Measurements from ENCODE around the gene ARID1B. TPM values are rescaled to one million over a fixed set of nuclear protein-coding genes. Genes with fewer than 3 reads are reported as not detected.

The ARID1B gene
- total RNA-seq, 1 donor from 2014 or later: 75.4 TPM

DNA sequence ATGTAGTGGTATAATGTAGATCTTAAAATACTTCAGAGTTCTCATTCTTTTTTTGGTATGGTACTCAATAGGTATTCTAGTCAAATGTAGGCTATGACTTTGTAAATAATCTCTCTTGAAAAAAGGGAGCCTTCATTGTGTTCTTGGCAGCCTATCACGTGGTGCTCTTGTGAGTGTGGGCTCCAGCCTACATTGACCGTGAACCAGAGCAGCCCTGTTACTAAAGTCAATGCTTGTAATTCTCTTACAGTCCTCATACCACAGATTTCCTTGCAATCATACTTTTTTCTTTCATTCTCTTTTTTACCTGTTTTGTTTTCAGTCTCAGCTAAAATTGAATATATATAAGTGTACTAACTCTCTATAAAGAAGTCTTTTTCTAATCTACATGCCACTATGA lies 31.1 kb downstream of the ARID1B start:
- peaks cover 21% of the 10 kb centered on the region for H3K4me1 Mint-ChIP-seq (ENCODE audit: low read depth, unreplicated experiment)
- H3K27ac ChIP-seq (ENCODE audit: low read depth, low read length): no peak overlapping the region

DNA sequence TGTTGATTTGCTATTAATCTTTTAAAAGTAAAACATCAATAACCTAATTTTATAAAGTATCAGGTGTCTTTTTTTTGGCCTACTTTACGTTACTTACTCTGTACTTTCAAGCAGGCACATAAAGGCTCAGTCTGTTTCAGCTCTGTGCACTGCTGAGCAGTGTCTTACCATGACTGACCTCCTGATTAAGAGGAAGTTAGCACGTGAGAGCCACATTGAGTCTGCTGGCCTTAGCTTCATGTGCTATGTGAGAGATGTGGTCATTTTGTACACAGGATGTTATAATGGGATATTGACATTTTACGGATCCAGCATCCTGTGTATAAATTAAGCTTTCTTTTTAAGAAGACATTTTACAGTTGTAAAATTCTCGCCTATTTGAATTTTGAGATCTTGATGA lies 31.9 kb downstream of the ARID1B start:
- Mint-ChIP-seq H3K9me3 (ENCODE audit: unreplicated experiment) (no peaks in the 10 kb centered on the region), H3K36me3 (ENCODE audit: low read depth, unreplicated experiment) (peaks cover 3% of the 10 kb centered on the region), H3K27me3 (ENCODE audit: low read depth, unreplicated experiment) (no peaks in the 10 kb centered on the region), H3K4me1 (ENCODE audit: low read depth, unreplicated experiment) (peaks cover 21% of the 10 kb centered on the region), H3K4me3 (ENCODE audit: unreplicated experiment) (no peak overlapping the region), H3K27ac (ENCODE audit: unreplicated experiment) (no peak overlapping the region)
- H2AFZ ChIP-seq (ENCODE audit: low read depth, low read length): no peak overlapping the region
- H4K20me1 ChIP-seq (ENCODE audit: insufficient read depth, low read length): peaks cover 90% of the 10 kb centered on the region
- TF ChIP-seq, protein P1, sequence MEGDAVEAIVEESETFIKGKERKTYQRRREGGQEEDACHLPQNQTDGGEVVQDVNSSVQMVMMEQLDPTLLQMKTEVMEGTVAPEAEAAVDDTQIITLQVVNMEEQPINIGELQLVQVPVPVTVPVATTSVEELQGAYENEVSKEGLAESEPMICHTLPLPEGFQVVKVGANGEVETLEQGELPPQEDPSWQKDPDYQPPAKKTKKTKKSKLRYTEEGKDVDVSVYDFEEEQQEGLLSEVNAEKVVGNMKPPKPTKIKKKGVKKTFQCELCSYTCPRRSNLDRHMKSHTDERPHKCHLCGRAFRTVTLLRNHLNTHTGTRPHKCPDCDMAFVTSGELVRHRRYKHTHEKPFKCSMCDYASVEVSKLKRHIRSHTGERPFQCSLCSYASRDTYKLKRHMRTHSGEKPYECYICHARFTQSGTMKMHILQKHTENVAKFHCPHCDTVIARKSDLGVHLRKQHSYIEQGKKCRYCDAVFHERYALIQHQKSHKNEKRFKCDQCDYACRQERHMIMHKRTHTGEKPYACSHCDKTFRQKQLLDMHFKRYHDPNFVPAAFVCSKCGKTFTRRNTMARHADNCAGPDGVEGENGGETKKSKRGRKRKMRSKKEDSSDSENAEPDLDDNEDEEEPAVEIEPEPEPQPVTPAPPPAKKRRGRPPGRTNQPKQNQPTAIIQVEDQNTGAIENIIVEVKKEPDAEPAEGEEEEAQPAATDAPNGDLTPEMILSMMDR (IDR thresholded peaks at IDR 0.05; ENCODE audit: insufficient read depth, low read depth, low read length): no peak
- TF ChIP-seq EZH2 (IDR thresholded peaks at IDR 0.05; ENCODE audit: insufficient read depth, low read length): no peak
- DNase-seq (ENCODE audit: low read depth) (peak; percentile 37), FAIRE-seq (no peak)
- H3K79me2 ChIP-seq (ENCODE audit: insufficient read depth, low read length): peaks cover 98% of the 10 kb centered on the region
- H3K9me3 ChIP-seq (ENCODE audit: insufficient read depth, low read depth, low read length): no peaks in the 10 kb centered on the region
- no peak overlapping the region for H3K9ac ChIP-seq (ENCODE audit: low read length)
- H3K4me3 ChIP-seq (ENCODE audit: insufficient read depth, low read depth, low read length): no peak overlapping the region
- H3K4me2 ChIP-seq (ENCODE audit: low read length): no peak overlapping the region
- H3K27ac ChIP-seq (ENCODE audit: low read depth, low read length): no peak overlapping the region
- H3K4me1 ChIP-seq (ENCODE audit: insufficient read depth, low read length): no peaks in the 10 kb centered on the region
- no peaks in the 10 kb centered on the region for H3K36me3 ChIP-seq (ENCODE audit: insufficient read depth, low read length)
- no peaks in the 10 kb centered on the region for H3K27me3 ChIP-seq (ENCODE audit: insufficient read depth, low read length)

More for the DNA sequence above, 31.1 kb downstream of the ARID1B start:
- Histone ChIP-seq H3K4me1 (ENCODE audit: insufficient read depth, low read length) (no peaks in the 10 kb centered on the region), H2AFZ (ENCODE audit: low read depth, low read length) (no peak overlapping the region), H3K36me3 (ENCODE audit: insufficient read depth, low read length) (no peaks in the 10 kb centered on the region), H3K27me3 (ENCODE audit: insufficient read depth, low read length) (no peaks in the 10 kb centered on the region), H4K20me1 (ENCODE audit: insufficient read depth, low read length) (peaks cover 90% of the 10 kb centered on the region), H3K4me2 (ENCODE audit: low read length) (no peak overlapping the region), H3K9ac (ENCODE audit: low read length) (no peak overlapping the region), H3K4me3 (ENCODE audit: insufficient read depth, low read depth, low read length) (no peak overlapping the region), H3K79me2 (ENCODE audit: insufficient read depth, low read length) (peaks cover 98% of the 10 kb centered on the region), H3K9me3 (ENCODE audit: insufficient read depth, low read depth, low read length) (no peaks in the 10 kb centered on the region)
- no peak for FAIRE-seq
- TF ChIP-seq EZH2 (IDR thresholded peaks at IDR 0.05; ENCODE audit: insufficient read depth, low read length): no peak
- TF ChIP-seq, protein P1 (IDR thresholded peaks at IDR 0.05; ENCODE audit: insufficient read depth, low read depth, low read length): no peak
- Mint-ChIP-seq H3K27ac (ENCODE audit: unreplicated experiment) (no peak overlapping the region), H3K4me3 (ENCODE audit: unreplicated experiment) (no peak overlapping the region), H3K9me3 (ENCODE audit: unreplicated experiment) (no peaks in the 10 kb centered on the region), H3K27me3 (ENCODE audit: low read depth, unreplicated experiment) (no peaks in the 10 kb centered on the region), H3K36me3 (ENCODE audit: low read depth, unreplicated experiment) (peaks cover 3% of the 10 kb centered on the region)
- peak; percentile 26 for DNase-seq (ENCODE audit: low read depth)

DNA sequence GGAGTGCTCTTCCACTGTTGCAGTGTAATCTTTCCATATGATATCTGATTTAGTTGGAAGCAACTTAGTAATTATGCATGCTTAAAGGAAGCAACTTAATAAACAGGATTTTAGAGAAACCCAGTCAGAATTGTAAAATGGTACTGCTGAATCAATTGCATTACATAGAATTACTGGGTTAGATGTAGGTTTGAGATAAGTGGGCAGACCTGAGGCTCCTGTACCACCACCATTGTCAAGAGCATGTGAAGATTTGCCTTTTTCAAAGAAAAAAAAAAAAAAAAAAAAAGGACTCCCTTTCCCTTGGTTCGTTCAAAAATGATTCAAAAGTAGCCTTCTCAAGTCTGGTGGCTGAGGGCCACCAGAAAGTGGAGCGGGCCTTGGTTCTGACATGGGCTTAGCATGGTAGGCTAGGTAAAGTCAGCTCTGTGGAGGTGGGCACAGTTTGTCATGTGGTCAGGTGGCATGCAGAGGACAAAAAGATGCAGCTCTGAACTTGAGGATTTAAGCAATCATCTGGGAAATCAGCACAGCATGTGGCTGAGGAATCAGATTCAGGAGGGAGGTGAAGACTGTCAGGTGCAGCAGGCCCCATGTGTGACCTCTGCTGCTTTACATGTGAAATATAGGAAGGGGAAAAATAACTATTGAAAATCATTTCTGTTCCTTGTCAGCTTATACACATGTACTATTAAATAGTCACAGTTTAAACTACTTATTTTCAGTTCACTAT lies 32.4 kb downstream of the ARID1B start:
- no peak overlapping the region for H3K4me3 ChIP-seq (ENCODE audit: insufficient read depth, low read depth, low read length)
- no peaks in the 10 kb centered on the region for H3K27me3 Mint-ChIP-seq (ENCODE audit: low read depth, unreplicated experiment)
- peaks cover 98% of the 10 kb centered on the region for H3K79me2 ChIP-seq (ENCODE audit: insufficient read depth, low read length)
- H3K4me1 Mint-ChIP-seq (ENCODE audit: low read depth, unreplicated experiment): peaks cover 24% of the 10 kb centered on the region
- no peak overlapping the region for H3K27ac ChIP-seq (ENCODE audit: low read depth, low read length)
- peaks cover 3% of the 10 kb centered on the region for H3K36me3 Mint-ChIP-seq (ENCODE audit: low read depth, unreplicated experiment)
- H3K4me2 ChIP-seq (ENCODE audit: low read length): no peak overlapping the region
- no peak for TF ChIP-seq EZH2 (IDR thresholded peaks at IDR 0.05; ENCODE audit: insufficient read depth, low read length)
- TF ChIP-seq, protein P1 (IDR thresholded peaks at IDR 0.05; ENCODE audit: insufficient read depth, low read depth, low read length): no peak
- no peaks in the 10 kb centered on the region for H3K9me3 ChIP-seq (ENCODE audit: insufficient read depth, low read depth, low read length)
- H3K4me1 ChIP-seq (ENCODE audit: insufficient read depth, low read length): no peaks in the 10 kb centered on the region
- no peaks in the 10 kb centered on the region for H3K36me3 ChIP-seq (ENCODE audit: insufficient read depth, low read length)
- H2AFZ ChIP-seq (ENCODE audit: low read depth, low read length): no peak overlapping the region
- H3K4me3 Mint-ChIP-seq (ENCODE audit: unreplicated experiment): peak overlapping the region; percentile 3
- no peak overlapping the region for H3K9ac ChIP-seq (ENCODE audit: low read length)
- no peaks in the 10 kb centered on the region for H3K9me3 Mint-ChIP-seq (ENCODE audit: unreplicated experiment)
- H3K27me3 ChIP-seq (ENCODE audit: insufficient read depth, low read length): no peaks in the 10 kb centered on the region
- FAIRE-seq: no peak
- H4K20me1 ChIP-seq (ENCODE audit: insufficient read depth, low read length): peaks cover 90% of the 10 kb centered on the region
- H3K27ac Mint-ChIP-seq (ENCODE audit: unreplicated experiment): no peak overlapping the region
- DNase-seq (ENCODE audit: low read depth): no peak

Measured in astrocyte (in vitro differentiated cells and primary cell).